K562 (cell line): Measurements from ENCODE around the gene PPIH. TPM values are rescaled to one million over a fixed set of nuclear protein-coding genes. Genes with fewer than 3 reads are reported as not detected.

Source experiments
- FOXO4 ChIP-seq: fragments of 450-650 bp; formaldehyde crosslinking; IDR thresholded peaks from 2 replicates; pipeline ENCODE4 v1.4.0; 2020; ENCODE audit warnings: mild to moderate bottlenecking, moderate library complexity
- JUND ChIP-seq, 2 experiments: IDR thresholded peaks; 2 replicates in 1 of 2; 3 replicates in 1 of 2; pipeline ENCODE4 v1.6.1; 2011; ENCODE audit warnings: borderline replicate concordance in 2 of 2, low read depth in 2 of 2, low read length in 2 of 2, improper control_type of control experiment in 1 of 2, missing biosample characterization in 1 of 2, missing genetic modification characterization in 1 of 2, missing genetic modification reagents in 1 of 2
- KAT8 ChIP-seq: fragments of 450-650 bp; IDR thresholded peaks from 2 replicates; pipeline ENCODE4 v1.6.1; 2016; ENCODE audit warnings: low read depth, mild to moderate bottlenecking
- SRSF1 ChIP-seq: fragments of 200-400 bp; formaldehyde crosslinking; IDR thresholded peaks from 2 replicates; pipeline ENCODE4 v1.6.1; 2017; ENCODE audit warnings: mild to moderate bottlenecking, low read depth, low read length, moderate library complexity
- SRSF9 ChIP-seq: fragments of 200-400 bp; formaldehyde crosslinking; IDR thresholded peaks from 2 replicates; pipeline ENCODE4 v1.6.1; 2017; ENCODE audit warnings: low read depth, low read length, borderline replicate concordance
- STAT5A ChIP-seq: IDR thresholded peaks from 2 replicates; pipeline ENCODE4 v1.6.1; 2012; ENCODE audit warnings: low read length, inconsistent platforms, borderline replicate concordance
- TSC22D4 ChIP-seq: fragments of 450-650 bp; IDR thresholded peaks from 2 replicates; pipeline ENCODE4 v1.6.1; 2016; ENCODE audit warnings: missing genetic modification characterization, missing biosample characterization, control low read depth
- ZKSCAN1 ChIP-seq: fragments of 150-350 bp; IDR thresholded peaks from 2 replicates; pipeline ENCODE4 v1.6.1; 2016; ENCODE audit warnings: low read depth, low read length
- ZNF318 ChIP-seq, 2 experiments: fragments of 450-650 bp; IDR thresholded peaks; 2 replicates each; pipeline ENCODE4 v1.6.1; 2016; ENCODE audit warnings: mild to moderate bottlenecking in 2 of 2, borderline replicate concordance in 1 of 2, low read depth in 1 of 2, moderate library complexity in 1 of 2
- ZNF589 ChIP-seq: fragments of 200-800 bp; sonication (Bioruptor generic); IDR thresholded peaks from 2 replicates; pipeline ENCODE4 v1.6.1; 2016; ENCODE audit warnings: low read depth, missing genetic modification characterization, missing compliant biosample characterization
- ZNF644 ChIP-seq: fragments of 200-800 bp; sonication (Bioruptor generic); IDR thresholded peaks from 2 replicates; pipeline ENCODE4 v1.6.1; 2016; ENCODE audit warnings: low read depth, missing genetic modification characterization, missing compliant biosample characterization
- ZNF696 ChIP-seq: fragments of 250-450 bp; sonication (Bioruptor Pico); conservative IDR thresholded peaks from 2 replicates; pipeline ENCODE4 v1.4.0; 2020; ENCODE audit warnings: mild to moderate bottlenecking, moderate library complexity
- polyA plus RNA-seq, 8 experiments: library from polyadenylated mRNA; depleted of rRNA in 4 of 8; stranded (reverse) in 5 of 8; unstranded in 3 of 8; fragments of >200 nt; fragmentation: Nextera tagmentation in 2 of 8; fragmentation: Illumina TruSeq in 1 of 8; extraction: Ambion mirVana in 2 of 8; extraction: Trizol in 1 of 8; gene quantifications; 2 replicates each; pipeline versions ENCODE4 v1.2.1 to v1.2.3, GENCODE V29; 2011 to 2014; ENCODE audit warnings: inconsistent platforms in 1 of 8, missing spikeins in 1 of 8
- total RNA-seq, 7 experiments: library from RNA; depleted of rRNA in 6 of 7; stranded (reverse); fragments of >200 nt in 6 of 7; fragmentation: Illumina TruSeq in 2 of 7; extraction: Trizol in 2 of 7; gene quantifications; 2 replicates each; pipeline versions ENCODE4 v1.2.1 to v1.2.3, GENCODE V29; 2011 to 2021; ENCODE audit warnings: low replicate concordance in 1 of 7
- TF ChIP-seq, protein P1 (sequence below): fragments of 250-450 bp; sonication (Bioruptor Pico); IDR thresholded peaks from 2 replicates; pipeline ENCODE4 v1.5.0; 2020; ENCODE audit warnings: mild to moderate bottlenecking

Gene PPIH
- total and polyA plus RNA-seq, 9 of the 15 experiments (the other 6 are each of a cell fraction or from before 2014, with no cell fraction given): 197 to 470 (median 277) TPM

- TF ChIP-seq ZNF318 (IDR thresholded peaks at IDR 0.05; ENCODE audit: borderline replicate concordance in 1 of 2, low read depth in 1 of 2) (0 out of 4 replicates have a peak, but pooled peaks of 1 of the 2 experiments have one; percentile 30), ZNF696 (CRISPR knock-in tag) (no peak), JUND (IDR thresholded peaks at IDR 0.05; ENCODE audit: borderline replicate concordance, low read depth, low read length) (peak; percentile 24; the same call in 1 of the 2 replicates), JUND (tag; IDR thresholded peaks at IDR 0.05; ENCODE audit: borderline replicate concordance, low read depth, low read length) (no peak), ZNF644 (tag) (no peak), TSC22D4 (tag) (no peak), FOXO4 (CRISPR knock-in tag) (no peak), SRSF9 (no peak), KAT8 (no peak), ZKSCAN1 (no peak), STAT5A (no peak; the same call in 1 of the 2 replicates), ZNF589 (CRISPR knock-in tag) (no peak), SRSF1 (0 out of 2 replicates have a peak, but pooled peaks have one; percentile 67)
- TF ChIP-seq, protein P1, sequence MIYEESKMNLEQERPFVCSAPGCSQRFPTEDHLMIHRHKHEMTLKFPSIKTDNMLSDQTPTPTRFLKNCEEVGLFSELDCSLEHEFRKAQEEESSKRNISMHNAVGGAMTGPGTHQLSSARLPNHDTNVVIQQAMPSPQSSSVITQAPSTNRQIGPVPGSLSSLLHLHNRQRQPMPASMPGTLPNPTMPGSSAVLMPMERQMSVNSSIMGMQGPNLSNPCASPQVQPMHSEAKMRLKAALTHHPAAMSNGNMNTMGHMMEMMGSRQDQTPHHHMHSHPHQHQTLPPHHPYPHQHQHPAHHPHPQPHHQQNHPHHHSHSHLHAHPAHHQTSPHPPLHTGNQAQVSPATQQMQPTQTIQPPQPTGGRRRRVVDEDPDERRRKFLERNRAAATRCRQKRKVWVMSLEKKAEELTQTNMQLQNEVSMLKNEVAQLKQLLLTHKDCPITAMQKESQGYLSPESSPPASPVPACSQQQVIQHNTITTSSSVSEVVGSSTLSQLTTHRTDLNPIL (CRISPR knock-in tag): no peak
These were observed 23.7 kb downstream of the PPIH start, which contains the start of gene YBX1 (continued) for GRCh38 chr1:42681741-42682483.
